Endothelial cell of hepatic sinusoid (primary cell): ENCODE measurements around the gene NINJ2.

Experiments used
- in situ Hi-C: cut with HindIII; loops from 2 replicates; pipeline ENCODE4 v1.10.0; 2017; ENCODE audit warnings: low sequenced_read_pairs

The NINJ2 gene

DNA sequence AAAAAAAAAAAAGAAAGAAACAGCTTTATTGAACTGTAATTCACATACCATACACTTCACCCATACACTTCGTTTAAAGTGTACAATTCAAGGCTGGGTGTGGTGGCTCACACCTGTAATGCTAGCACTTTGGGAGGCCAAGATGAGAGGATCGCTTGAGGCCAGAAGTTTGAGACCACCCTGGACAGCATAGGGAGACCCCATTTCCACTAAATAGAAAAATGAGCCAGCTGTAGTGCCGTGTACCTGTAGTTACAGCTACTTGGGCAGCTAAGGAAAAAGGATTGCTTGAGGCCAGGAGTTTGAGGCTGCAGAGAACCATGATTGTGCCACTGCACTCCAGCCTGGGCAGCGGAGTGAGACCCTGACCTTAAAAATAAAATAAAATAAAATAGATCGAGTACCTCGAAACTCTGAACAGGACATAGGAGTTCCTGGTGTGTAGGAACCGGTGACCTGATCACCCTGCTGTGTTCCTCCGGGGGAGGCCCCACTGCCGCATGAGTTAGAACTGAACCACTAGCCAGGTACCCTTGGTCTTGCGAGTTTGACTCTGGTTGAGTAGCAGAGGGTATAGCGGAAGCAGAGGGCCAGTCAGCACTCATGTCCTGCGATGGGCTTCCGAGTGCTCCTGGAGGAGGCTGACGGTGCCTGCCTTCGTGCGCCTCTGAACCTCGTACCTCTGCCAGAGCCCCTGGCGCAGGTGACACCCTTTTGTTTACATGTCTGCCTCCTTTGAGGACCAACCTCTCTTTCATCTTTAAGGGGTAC is 123.5 kb downstream of the NINJ2 start:
- in situ Hi-C loops, result loop anchor here (5.0 to 10.0 kb wide), 2 partner anchors 62 to 85 kb away; partner anchors contain the start of gene B4GALNT3

- in situ Hi-C loops, result loop anchor here (10.0 kb wide), 1 partner anchor 84 kb away; the partner anchor contains the start of gene B4GALNT3
Observed at GRCh38 chr12:538731-539539, 124.3 kb downstream of the NINJ2 start.

- in situ Hi-C loops, result loop anchor here (10.0 kb wide), 1 partner anchor 83 kb away; the partner anchor contains the start of gene B4GALNT3
Observed at GRCh38 chr12:537772-538171, 125.5 kb downstream of the NINJ2 start.

- in situ Hi-C loops, result loop anchor here (10.0 kb wide), 1 partner anchor 82 kb away; the partner anchor contains the start of gene B4GALNT3
Observed at GRCh38 chr12:536751-537245, 126.4 kb downstream of the NINJ2 start.

DNA sequence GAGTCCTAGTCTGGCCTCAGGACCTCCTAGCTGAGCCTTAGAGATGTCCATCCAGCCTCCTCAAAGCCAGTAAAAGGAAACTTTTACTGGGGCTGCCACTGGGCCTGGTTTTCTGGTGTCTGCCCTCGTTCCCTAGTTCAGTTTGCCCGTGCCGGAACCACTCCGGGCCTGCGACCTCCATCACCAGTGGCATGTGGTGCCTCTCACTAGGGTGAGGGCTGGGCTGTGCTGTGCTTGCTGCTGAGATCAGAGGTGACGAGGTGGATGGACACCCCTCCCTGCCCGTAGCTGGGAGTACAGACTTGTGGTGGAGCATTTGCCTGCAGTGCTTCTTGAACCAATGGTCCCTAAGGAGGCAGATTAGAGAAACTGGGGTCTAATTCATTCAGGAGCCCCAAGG is 127.8 kb downstream of the NINJ2 start:
- in situ Hi-C loops, result loop anchor here (10.0 kb wide), 1 partner anchor 81 kb away; the partner anchor contains the start of gene B4GALNT3

- in situ Hi-C loops, result loop anchor here (10.0 kb wide), 1 partner anchor 79 kb away; the partner anchor contains the start of gene B4GALNT3
Observed at GRCh38 chr12:534216-534615, 129.0 kb downstream of the NINJ2 start.

GRCh38 chr12:533718-534117 is 129.5 kb downstream of the NINJ2 start:
- in situ Hi-C loops, result loop anchor here (10.0 kb wide), 1 partner anchor 79 kb away; the partner anchor contains the start of gene B4GALNT3

DNA sequence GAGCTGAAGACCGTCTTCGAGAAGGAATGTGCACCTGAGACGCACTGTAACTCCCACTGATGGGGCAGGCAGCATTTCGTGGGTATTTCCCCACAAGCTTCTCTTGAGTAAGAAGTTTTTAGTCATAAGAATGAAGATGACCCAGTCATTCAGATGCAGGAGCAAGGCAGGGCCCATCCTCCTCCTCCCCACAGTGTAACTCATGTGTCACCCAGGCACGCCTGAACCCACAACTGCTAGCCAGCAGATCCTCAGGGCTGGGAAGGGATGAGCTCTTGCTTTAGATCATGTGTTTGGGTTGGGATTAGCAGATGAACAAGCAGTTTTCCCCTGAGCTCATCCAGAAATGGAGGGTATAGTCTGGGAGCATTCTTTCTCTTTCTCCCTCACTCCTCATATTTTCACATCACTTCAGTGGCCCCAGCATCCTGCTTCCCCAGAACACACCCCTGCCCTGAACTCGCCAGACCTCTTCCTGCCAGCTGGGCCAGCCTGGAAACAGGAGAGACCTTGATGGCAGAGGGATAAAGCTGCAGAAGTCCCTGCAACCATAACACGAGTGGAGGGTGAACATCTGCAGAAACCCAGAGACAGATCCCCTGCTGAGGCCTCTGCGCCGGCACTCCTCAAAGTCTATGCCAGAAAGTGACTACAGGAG is 130.2 kb downstream of the NINJ2 start:
- in situ Hi-C loops, result loop anchor here (10.0 kb wide), 1 partner anchor 78 kb away; the partner anchor contains the start of gene B4GALNT3

DNA sequence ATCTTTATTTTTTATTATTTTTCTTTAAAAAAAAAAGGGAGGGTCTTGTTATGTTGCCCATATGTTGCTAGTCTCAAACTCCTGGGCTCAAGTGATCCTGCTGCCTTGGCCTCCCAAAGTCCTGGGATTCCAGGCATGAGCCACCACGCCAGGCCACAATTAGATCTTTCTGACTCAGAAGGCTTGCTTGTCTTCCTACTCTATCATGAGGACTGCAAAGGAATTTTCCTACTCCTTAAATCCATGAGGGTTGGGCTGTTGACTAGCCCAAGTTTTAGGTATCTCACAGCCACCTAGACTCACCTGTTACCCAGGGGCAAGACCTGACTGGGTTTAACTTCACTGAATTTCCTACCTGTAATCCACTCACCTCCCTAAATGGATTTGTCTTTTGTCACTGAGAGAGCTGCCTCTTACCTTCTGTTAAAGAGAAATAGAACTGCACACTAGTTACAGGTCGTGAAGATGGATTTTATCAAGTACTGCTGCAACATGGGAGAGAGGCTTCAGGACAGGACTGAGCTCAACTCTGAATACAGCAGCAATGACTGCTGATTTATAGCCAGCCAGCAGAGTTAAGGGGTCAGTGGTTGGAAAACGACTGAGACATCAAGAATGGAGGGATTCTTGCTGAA is 131.2 kb downstream of the NINJ2 start:
- in situ Hi-C loops, result loop anchor here (10.0 kb wide), 1 partner anchor 77 kb away; the partner anchor contains the start of gene B4GALNT3

- in situ Hi-C loops, result loop anchor here (10.0 kb wide), 1 partner anchor 76 kb away; the partner anchor contains the start of gene B4GALNT3
Observed at GRCh38 chr12:530821-531220, 132.4 kb downstream of the NINJ2 start.

DNA sequence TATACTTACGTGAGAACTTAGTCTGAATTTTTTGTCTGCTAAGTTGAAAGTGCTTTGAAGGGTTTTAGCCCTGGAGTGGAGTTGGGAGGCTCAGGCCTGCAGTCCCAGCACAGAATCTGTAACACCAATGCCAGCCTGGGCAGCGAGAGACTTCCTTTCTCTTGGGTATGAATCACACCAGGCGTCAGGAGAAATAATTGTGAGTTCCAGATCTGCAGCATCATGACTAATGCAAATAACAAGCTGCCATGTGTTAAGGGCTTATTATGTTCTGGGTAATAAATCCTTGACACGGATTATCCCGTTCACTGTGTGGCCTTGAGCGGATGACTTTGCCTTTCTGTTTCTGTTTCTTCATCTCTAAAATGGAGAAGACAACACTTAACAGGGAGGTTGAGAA is 132.9 kb downstream of the NINJ2 start:
- in situ Hi-C loops, result loop anchor here (10.0 kb wide), 1 partner anchor 76 kb away; the partner anchor contains the start of gene B4GALNT3

GRCh38 chr12:527729-528128 is 135.5 kb downstream of the NINJ2 start:
- in situ Hi-C loops, result no loop called here

GRCh38 chr12:527241-527640 is 136.0 kb downstream of the NINJ2 start:
- in situ Hi-C loops, result no loop called here

DNA sequence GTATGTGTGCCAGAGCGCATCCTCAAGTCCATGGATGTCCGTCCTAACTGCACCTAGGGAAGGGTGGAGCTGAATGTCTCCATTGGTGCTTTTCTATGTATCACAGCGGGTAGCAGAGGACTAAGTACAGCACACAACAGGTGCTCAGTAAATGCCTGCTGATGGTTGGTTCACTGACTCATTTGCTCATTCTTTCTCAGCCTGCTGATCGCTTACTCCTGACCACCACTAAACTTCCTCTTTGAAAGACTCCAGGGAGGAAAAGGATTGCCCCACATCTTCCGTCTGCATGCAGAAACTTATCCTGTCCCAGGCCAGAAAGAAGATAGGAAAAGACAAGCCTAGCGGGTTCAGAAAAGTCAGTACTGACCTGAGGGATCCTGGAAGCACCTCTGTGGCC is 137.2 kb downstream of the NINJ2 start:
- in situ Hi-C loops, result no loop called here

DNA sequence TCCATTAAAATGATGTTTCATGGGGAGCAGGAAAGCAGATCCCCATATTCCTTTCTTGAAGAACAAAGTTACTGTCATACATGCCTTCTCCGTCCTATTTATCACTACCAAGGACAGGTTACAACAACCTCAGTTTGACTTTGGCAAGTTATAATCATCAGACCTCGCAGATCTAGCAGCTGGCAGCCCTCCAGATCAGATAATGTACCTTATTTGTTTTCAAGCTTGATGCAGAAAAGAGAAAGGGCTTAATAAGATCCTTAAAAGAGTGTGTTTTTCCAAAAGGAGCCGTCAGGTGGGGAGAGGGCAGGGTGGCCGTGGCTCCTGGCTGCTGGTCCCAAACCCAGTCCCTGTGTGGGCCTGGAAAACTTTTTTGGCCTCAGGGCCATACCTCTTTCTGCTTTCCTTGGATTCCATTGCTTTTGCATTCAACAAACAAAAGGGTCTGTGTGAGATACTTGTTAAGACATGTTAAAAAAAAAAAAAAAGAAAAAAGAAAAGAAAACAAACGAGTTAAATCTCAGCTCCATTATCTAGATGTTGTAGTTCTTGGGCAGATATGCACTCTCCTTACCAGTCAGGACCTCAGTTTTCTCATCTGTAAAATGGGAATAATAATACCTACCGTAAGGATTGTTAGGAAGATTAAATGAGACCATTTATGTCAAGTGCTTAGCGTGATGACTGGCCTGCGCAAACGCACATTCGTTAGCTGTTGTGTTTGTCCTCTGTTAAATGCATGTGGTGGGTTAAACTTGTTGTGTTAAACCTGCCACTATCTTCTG is 138.9 kb downstream of the NINJ2 start:
- in situ Hi-C loops, result no loop called here

GRCh38 chr12:522692-523378 is 140.4 kb downstream of the NINJ2 start:
- in situ Hi-C loops, result no loop called here

DNA sequence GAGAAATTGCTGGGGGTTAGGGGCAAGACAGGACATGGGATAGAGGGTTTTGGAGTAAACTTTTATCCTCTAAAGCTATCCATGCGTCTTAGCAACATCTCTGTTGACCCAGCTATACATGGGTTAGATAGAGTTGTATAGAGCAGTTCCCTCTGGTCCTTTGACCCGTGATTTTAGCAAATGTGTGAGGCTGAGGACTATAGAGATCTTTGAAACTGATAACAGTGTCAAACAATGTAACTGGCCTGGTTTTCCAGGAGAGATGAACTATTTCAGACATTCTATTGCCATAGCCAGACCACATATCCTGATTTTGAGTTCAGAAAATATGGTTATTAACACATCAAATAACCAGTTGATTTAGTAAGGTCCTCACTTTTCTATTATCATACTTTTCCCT is 143.1 kb downstream of the NINJ2 start:
- in situ Hi-C loops, result no loop called here

DNA sequence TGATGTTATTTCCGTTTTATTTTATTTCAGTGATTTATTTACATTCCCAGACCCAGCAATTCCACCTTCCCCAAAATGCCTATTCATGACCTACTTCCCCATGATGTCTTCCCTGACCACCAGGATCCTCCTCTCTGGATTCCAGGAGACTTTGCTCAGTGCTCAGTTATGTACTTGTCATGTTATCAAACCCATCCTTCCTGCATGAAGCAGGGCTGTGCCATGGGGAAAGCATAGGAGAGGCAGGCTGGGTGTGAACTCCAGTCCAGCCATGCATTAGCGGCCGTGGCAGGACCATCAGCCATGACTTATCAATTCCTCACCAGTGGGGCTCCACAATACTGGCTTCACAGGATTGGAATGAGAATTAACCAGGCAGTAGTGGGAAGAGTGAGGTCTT is 145.7 kb downstream of the NINJ2 start:
- in situ Hi-C loops, result no loop called here
